8988T (cell line): ENCODE results near the gene RAB26.

Source experiments
- DNase-seq: peaks from one replicate; pipeline ENCODE4 v3.0.0; 2011

The RAB26 gene

GRCh38 chr16:2181952-2182351 lies 33.5 kb downstream of the RAB26 start:
- DNase-seq, result no peak

GRCh38 chr16:2183671-2184070 lies 35.2 kb downstream of the RAB26 start:
- no peak for DNase-seq

GRCh38 chr16:2184346-2184745 lies 35.9 kb downstream of the RAB26 start:
- DNase-seq, result no peak

- DNase-seq, result no peak
Observed at GRCh38 chr16:2184962-2185361, 36.5 kb downstream of the RAB26 start.

- DNase-seq, result no peak
Observed at GRCh38 chr16:2186064-2186463, 37.6 kb downstream of the RAB26 start.

- no peak for DNase-seq
Observed at GRCh38 chr16:2186505-2186904, 38.1 kb downstream of the RAB26 start.

- DNase-seq, result no peak
Observed at GRCh38 chr16:2187212-2187611, 38.8 kb downstream of the RAB26 start.

GRCh38 chr16:2188395-2188794 lies 40.0 kb downstream of the RAB26 start:
- DNase-seq, result no peak

GRCh38 chr16:2189252-2189893 lies 40.9 kb downstream of the RAB26 start:
- DNase-seq, result no peak

- no peak for DNase-seq
Observed at GRCh38 chr16:2190002-2190658, 41.7 kb downstream of the RAB26 start.

- DNase-seq, result no peak
Observed at GRCh38 chr16:2190659-2191445, 42.4 kb downstream of the RAB26 start.

GRCh38 chr16:2191446-2191706 lies 43.0 kb downstream of the RAB26 start:
- no peak for DNase-seq

GRCh38 chr16:2194166-2194834 lies 45.9 kb downstream of the RAB26 start:
- DNase-seq, result no peak

- DNase-seq, result peak; percentile 83
Observed at GRCh38 chr16:2194852-2195321, 46.5 kb downstream of the RAB26 start.

- no peak for DNase-seq
Observed at GRCh38 chr16:2195322-2196161, 47.1 kb downstream of the RAB26 start.

- DNase-seq, result peak; percentile 71
Observed at GRCh38 chr16:2196162-2196980, 47.9 kb downstream of the RAB26 start, which contains the start of gene CASKIN1. Gene CASKIN1 (minus strand): TSS chr16:2196605. CDS start chr16:2196432, 173 bp downstream.

GRCh38 chr16:2196981-2197511 lies 48.6 kb downstream of the RAB26 start:
- no peak for DNase-seq

- no peak for DNase-seq
Observed at GRCh38 chr16:2197765-2198164, 49.3 kb downstream of the RAB26 start.

- DNase-seq, result no peak
Observed at GRCh38 chr16:2198283-2198682, 49.9 kb downstream of the RAB26 start.

- DNase-seq, result no peak
Observed at GRCh38 chr16:2199095-2199494, 50.7 kb downstream of the RAB26 start.

GRCh38 chr16:2199621-2200139 lies 51.3 kb downstream of the RAB26 start:
- DNase-seq, result no peak
